Neutrophil (primary cell): Measurements from ENCODE around the gene KRT81.

ENCODE experiments used
- H3K27ac ChIP-seq: fragments of 200-600 bp; sonication (generic); 2 replicates; pipeline ENCODE4 v1.5.1; 2016; ENCODE audit warnings: mild to moderate bottlenecking, moderate library complexity
- H3K27me3 ChIP-seq: fragments of 200-600 bp; sonication (generic); 2 replicates; pipeline ENCODE4 v1.6.0; 2016; ENCODE audit warnings: mild to moderate bottlenecking
- H3K36me3 ChIP-seq: fragments of 200-600 bp; sonication (generic); 2 replicates; pipeline ENCODE4 v1.5.1; 2017
- H3K4me1 ChIP-seq, 2 experiments: fragments of 200-600 bp in 1 of 2; sonication (generic) in 1 of 2; 1 replicate in 1 of 2; 2 replicates in 1 of 2; pipeline versions ENCODE4 v1.5.1 to v1.6.1; 2013 to 2016; ENCODE audit warnings: low read depth in 1 of 2, low read length in 1 of 2, mild to moderate bottlenecking in 1 of 2, moderate library complexity in 1 of 2; ENCODE audit not compliant: control insufficient read depth in 1 of 2, insufficient read depth in 1 of 2
- H3K4me3 ChIP-seq, 2 experiments: fragments of 200-600 bp in 1 of 2; sonication (generic) in 1 of 2; 1 replicate in 1 of 2; 2 replicates in 1 of 2; pipeline ENCODE4 v1.5.1; 2013 to 2016; ENCODE audit warnings: low read depth in 1 of 2, low read length in 1 of 2, mild to moderate bottlenecking in 1 of 2, moderate library complexity in 1 of 2
- H3K9me3 ChIP-seq: fragments of 200-600 bp; sonication (generic); 2 replicates; pipeline ENCODE4 v1.5.1; 2016
- CTCF ChIP-seq: fragments of 200-600 bp; sonication (generic); IDR thresholded peaks from 2 replicates; pipeline ENCODE4 v1.5.1; 2016; ENCODE audit warnings: antibody characterized with exemption

KRT81 gene

GRCh38 chr12:52291267-52291935 lies at the start of gene KRT81:
Gene KRT81, minus strand, starts transcription at chr12:52291534. Its CDS starts 69 bp downstream, at chr12:52291465.
- Histone ChIP-seq H3K36me3 (no peaks in the 10 kb centered on the region), H3K4me3 (no peak within 1 kb of the TSS), H3K9me3 (no peaks in the 10 kb centered on the region), H3K4me1 (no peaks in the 10 kb centered on the region), H3K27me3 (peaks cover 47% of the 10 kb centered on the region), H3K27ac (no peak within 1 kb of the TSS)
- no peak for TF ChIP-seq CTCF

DNA sequence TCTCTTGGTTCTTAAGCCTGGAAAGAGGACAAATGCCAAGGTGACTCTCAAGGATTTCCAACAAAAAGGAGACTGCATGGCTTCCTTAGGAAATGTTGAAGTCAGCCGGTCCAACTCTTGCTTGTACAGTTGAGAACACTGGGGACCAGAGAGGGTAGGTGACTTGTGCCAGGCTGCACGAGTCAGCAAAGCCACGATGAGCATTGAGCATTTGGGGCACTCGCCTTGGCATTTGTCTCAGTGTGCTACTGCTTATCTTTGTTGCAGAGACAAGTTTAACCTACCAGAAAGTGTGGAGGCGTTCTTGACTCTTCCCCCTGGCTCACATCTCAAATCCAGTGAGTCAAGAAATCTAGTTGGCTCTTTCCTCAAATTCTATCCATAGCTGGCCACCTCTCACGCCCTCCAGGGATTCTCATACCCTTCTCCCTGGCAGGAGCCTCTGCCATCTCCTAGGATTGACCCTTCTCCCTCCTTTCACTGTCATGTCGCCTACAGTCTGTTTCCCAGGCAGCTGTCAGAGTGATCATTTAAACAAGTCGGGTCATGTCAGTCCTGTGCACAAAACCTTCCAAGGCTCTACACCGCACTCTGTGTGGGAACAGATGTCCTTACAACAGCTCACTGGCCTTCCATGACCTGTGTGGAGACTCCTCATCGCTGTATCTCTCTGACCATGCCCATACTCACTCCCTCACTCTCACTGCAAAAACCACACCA lies 47.1 kb upstream of the KRT81 start:
- Histone ChIP-seq H3K27me3 (peaks cover 15% of the 10 kb centered on the region), H3K4me3 (no peak overlapping the region), H3K27ac (no peak overlapping the region), H3K36me3 (no peaks in the 10 kb centered on the region), H3K9me3 (no peaks in the 10 kb centered on the region), H3K4me1 (no peaks in the 10 kb centered on the region)
- TF ChIP-seq CTCF: no peak

GRCh38 chr12:52337054-52337453 lies 45.7 kb upstream of the KRT81 start:
- TF ChIP-seq CTCF: no peak
- Histone ChIP-seq H3K9me3 (no peaks in the 10 kb centered on the region), H3K4me3 (no peak overlapping the region), H3K27ac (no peak overlapping the region), H3K4me1 (no peaks in the 10 kb centered on the region), H3K27me3 (peaks cover 17% of the 10 kb centered on the region), H3K36me3 (no peaks in the 10 kb centered on the region)

DNA sequence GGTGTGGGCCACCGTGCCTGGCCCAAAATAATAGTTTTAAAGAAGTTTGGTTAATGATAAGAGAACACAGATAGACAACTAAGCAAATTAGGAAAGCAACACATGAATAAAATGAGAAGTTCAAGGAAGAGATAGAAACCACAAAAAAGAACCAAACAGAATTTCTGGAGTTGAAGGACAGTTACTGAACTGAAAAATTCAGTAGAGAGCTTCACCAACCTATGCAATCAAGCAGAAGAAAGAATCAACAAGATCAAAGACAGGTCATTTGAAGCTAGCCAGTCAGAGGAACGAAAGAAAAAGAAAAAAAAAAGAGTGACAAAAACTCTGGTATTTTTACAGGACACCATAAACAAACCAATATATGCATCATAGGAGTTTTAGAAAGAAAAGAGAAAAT lies 45.3 kb upstream of the KRT81 start:
- TF ChIP-seq CTCF: no peak

GRCh38 chr12:52335598-52336262 lies 44.4 kb upstream of the KRT81 start:
- Histone ChIP-seq H3K9me3 (no peaks in the 10 kb centered on the region), H3K27ac (no peak overlapping the region), H3K4me3 (no peak overlapping the region), H3K4me1 (no peaks in the 10 kb centered on the region), H3K27me3 (peaks cover 24% of the 10 kb centered on the region), H3K36me3 (no peaks in the 10 kb centered on the region)
- no peak for TF ChIP-seq CTCF

More for the DNA sequence above, 45.3 kb upstream of the KRT81 start:
- no peaks in the 10 kb centered on the region for H3K4me1 ChIP-seq
- H3K27me3 ChIP-seq: peaks cover 20% of the 10 kb centered on the region
- no peaks in the 10 kb centered on the region for H3K9me3 ChIP-seq
- H3K4me3 ChIP-seq: no peak overlapping the region
- no peaks in the 10 kb centered on the region for H3K36me3 ChIP-seq
- H3K27ac ChIP-seq: no peak overlapping the region
